ENCODE results near the gene ODAD2.

DNA sequence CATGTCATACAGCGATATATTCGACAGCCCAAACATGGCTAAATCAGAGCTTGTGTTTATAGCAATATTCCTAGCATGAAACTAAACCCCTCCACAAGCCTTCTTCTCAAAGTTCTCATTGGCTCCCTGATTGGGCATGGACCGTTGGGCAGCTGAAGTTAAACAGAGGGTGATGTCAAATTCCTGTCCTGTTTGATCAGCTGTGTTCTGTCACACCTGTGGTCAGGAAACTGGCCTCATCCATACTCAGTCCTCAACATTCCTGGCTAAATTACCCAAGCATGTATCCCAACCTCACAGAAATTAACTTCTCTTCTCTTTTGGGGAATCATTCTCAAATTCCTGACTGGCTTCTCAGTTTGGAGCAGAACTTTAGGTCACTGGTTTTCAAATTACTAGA, 107.9 kb downstream of the ODAD2 start:
- TF ChIP-seq, protein P1, sequence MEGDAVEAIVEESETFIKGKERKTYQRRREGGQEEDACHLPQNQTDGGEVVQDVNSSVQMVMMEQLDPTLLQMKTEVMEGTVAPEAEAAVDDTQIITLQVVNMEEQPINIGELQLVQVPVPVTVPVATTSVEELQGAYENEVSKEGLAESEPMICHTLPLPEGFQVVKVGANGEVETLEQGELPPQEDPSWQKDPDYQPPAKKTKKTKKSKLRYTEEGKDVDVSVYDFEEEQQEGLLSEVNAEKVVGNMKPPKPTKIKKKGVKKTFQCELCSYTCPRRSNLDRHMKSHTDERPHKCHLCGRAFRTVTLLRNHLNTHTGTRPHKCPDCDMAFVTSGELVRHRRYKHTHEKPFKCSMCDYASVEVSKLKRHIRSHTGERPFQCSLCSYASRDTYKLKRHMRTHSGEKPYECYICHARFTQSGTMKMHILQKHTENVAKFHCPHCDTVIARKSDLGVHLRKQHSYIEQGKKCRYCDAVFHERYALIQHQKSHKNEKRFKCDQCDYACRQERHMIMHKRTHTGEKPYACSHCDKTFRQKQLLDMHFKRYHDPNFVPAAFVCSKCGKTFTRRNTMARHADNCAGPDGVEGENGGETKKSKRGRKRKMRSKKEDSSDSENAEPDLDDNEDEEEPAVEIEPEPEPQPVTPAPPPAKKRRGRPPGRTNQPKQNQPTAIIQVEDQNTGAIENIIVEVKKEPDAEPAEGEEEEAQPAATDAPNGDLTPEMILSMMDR (IDR thresholded peaks at IDR 0.05; ENCODE audit: borderline replicate concordance, extremely low read depth, low read length, poor library complexity, severe bottlenecking), result no peak
- no peak for TF ChIP-seq EZH2 (IDR thresholded peaks at IDR 0.05; ENCODE audit: borderline replicate concordance, low read depth, low read length, severe bottlenecking)

Measured in DND-41 (cell line).